NCI-H774 (cell line): ENCODE measurements around the gene DAB2.

Experiments used
- DNase-seq: peaks from one replicate; lab custom pipeline; 2025; lab: John Stamatoyannopoulos, UW

DAB2 gene

DNA sequence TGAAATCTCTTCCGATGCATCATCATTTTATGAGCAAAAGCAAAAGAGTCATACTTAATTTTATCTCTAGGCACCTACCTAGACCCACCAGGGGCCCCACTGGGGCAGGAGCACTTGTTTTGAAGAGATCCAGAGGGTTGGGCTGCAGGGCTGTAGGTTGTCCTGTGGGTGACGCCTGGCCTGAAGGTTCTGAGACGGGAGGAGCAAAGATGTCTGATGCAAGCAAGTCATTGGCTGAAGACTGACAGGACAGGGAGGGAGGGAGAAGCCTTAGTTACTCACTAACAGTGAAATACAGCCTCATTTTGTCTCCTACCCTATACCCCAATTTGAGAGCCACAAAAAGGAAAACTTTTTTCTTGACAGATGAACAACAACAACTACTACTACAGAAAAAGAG, 43.4 kb downstream of the DAB2 start:
- no peak for DNase-seq

DNA sequence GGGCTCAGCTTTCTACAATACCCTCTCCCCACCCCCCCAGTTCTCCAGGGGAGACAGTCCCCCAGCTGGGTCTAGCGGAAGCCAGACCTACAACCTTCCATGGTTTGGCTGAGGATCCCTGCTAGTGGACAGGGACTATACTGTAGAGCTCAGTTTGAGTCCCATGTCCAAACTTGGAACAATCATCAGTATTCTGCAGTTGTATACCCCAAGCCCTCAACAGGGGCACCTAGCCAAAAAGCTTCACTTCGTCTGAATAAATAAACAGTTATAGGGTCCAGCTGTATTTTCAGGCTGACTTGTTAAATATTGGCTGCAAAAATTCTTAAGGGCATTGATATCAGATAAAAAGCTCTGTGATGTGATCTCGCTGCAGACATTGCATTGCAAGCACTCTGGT, 45.1 kb downstream of the DAB2 start:
- DNase-seq: no peak

DNA sequence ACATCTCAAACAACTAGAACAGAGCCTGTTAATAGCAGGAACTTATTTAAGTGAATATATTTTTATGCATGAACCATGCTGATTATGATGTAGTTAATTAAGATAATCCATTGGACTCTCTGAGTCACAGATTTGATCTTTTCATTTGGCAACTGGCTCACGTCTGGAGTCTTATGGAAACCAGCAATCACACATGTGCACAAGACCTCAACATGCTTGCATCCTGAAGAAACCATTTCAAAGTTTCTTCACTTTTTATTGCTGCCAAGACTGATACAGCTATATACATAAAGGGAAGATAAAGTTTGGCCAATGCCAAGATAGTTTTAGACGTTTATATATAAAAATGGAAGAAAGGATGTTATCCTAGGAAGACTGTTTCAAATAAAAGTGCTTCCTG, 47.2 kb downstream of the DAB2 start:
- no peak for DNase-seq

DNA sequence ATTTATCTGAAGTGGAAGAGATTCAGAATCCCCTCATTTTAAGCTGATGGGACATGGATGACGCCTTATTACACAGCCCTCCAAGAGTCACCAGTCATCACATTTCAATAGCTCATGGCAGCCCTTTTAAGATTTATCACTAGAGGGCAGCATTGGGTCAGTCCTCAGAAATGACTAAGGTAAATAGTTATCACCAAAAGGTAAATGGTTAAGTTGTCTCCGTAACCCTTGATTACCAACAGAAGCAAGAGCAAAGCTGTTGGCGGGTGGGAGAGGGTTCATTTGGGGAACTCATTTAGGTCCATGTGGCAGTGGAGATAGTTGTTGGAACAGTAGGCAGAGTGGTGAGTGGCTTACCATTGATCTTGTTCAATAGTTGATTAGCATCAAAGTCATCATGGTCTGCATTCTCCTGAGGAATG, 48.5 kb downstream of the DAB2 start:
- DNase-seq: peak; percentile 46

DNA sequence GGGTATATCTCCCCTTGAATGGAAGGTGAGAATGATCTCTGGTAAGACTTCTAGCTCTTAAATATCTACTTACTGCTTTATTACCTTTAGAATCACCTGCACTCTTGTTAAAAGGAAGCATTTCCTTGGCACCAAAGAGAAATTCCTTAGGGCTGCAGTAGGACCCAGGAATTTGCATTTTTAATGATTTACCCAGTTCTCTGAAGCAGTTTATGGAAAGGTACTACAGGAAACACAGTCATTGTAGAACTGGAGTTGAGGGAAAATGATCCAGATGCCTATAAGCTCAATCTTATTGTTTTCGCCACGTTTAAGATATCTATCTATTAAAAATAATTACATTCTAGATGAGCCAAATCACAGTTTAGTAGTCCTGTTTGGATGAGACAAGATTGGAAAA, 51.0 kb downstream of the DAB2 start:
- no peak for DNase-seq

DNA sequence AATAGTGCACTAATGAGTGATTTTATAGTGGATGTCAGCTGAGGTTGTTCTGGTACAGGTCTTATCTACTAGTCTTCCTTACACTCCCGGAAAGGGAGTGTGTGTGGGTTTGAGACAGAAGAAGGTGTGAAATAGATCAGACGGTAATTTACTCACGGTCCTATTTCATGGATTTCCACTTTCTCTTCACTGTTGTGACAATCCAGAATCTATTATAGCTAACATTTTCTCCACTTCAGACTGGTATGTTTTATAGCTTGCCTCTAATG, 53.5 kb downstream of the DAB2 start:
- DNase-seq: no peak

DNA sequence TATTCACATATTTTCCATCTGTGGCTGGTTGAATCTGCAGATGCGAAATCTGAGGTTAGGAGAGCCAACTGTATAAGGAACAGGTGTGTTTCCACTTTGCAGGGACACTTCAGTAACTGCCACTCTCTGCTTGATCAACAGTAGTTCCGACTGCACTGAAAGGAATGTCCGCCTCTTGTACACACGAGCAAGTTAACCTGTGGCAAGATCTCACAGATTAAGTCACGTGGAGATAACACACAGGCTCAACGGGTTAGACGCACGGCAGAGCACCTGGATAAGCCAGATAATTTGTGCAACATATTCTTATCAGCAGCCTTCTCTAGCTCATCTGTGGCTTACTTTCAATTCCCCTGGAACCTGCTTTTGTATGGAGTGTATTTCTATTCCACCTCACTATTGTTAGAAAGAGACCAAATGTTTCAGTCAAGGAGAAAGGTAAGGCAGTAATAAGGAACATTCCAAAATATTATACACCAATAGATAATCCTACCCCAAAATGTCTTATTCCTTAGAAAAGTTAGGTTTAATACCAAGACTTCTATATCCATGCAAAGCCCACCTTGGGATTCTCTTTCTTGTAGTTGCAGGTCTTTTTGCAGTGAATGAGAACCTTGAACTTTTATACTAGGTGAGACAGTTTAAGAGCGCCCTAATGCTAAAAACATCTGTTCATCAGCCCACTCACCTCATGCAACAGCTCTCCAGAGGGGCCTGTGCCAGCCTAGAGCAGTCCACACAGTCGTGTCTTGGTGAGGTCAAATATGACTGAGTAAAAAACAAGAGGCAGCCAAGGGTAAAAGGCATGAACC, 54.0 kb downstream of the DAB2 start:
- peak; percentile 22 for DNase-seq

DNA sequence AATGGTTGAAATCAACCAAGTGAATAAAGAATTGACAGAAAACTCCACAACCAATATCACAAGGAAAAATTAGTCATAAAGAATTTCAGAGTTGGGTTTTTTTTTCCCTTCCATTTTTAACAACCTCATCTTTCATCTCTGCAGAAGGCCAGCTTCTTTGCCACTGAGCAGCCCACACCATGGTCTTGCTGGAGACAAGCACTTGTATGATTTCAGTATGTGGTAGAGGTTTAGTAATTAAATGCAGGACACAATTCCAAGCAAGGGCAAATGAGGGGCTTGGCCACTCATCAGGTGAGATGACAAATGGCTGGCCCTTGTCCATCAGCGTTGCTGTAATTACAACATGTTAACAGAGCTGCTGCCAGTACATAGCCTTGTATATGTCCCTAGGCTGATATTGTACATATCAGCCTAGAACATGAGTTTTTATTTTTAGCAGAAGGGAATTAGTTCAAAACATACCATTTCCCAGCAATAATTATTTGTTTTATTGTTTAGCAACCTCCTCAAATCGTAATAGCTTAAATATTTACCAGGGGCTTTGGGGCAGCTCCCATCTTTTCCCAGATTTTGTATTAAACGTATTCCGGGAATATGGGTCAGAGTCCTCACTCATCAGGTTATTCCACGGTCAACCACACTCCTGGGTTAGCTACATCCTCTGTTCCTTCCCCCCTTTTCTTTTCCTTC, 55.5 kb downstream of the DAB2 start:
- no peak for DNase-seq

DNA sequence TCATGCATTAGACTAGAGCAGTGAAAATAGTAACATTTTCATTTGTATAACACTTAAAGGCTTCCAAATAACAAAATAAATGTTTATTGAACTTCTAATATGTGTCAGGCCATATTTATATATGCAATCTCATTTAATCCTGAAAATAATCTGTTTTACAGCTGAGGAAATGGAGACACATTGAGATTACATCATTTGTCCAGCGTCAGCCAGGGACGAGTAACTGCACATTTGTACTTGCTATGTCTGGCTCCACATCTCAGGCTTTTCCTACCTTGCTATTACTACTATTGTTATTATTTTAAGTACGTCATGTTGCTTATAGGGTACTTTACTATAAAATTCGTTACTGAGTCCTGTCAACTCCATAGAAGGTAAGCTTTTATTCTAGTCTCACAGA, 56.7 kb downstream of the DAB2 start:
- DNase-seq: no peak

DNA sequence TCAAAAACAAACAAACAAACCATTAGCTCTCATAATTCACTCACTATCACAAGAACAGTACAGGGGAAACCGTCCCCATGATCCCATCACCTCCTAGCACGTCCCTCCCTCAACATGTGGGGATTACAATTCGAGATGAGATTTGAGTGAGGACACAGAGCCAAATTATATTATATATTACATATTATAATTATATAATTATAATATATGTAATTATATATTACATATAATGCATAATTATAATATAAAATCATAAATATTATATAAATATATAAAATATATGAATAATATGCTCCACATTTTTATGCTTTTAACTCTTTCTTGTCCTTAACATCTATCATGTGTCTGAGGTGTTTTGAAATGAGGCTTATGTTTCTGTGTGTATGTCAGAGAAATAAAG, 57.1 kb downstream of the DAB2 start:
- DNase-seq: no peak

DNA sequence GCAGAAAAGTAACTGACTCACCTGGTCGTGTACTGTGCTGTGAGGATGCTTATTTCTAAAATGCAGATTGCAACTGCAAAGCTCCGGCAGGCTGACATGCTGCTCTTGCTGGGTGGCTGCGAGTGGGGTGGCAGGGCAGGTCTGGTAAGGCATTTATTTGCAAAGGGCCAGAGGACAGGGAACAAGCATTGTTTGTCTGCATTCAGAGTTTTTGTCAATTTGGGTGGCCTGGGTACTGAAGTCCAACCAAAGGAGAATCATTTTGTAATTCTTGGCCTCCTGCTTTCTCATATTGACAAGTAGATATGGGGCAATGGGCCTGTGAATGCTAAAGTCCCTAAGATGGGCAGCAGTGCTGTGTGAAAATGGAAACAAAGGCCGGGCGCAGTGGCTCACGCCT, 60.4 kb downstream of the DAB2 start, which contains the start of gene C9:
Gene C9, minus strand, starts transcription at position 129 of the 400 bp plus-strand sequence. Its CDS starts 31 bp downstream, at position 98.
- DNase-seq: no peak

DNA sequence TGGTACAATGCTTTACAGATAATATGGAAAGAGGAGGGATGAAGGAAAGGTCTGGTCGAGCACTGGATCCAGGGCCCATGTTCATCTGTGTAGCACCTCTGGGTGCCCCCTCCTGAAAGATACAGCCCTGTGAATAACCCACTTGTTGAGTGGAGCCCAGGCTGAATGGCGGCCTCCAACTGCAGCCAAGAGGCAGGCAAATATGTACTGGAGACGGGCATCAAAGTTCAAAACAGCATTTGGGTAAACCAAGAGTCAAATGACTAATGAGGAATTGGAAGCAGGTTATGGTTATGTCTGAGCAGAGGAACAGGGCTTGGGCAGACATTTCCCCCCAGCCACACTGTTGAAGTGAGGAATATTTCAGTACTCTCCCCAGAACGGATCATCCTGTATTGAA, 61.6 kb downstream of the DAB2 start:
- DNase-seq: no peak

DNA sequence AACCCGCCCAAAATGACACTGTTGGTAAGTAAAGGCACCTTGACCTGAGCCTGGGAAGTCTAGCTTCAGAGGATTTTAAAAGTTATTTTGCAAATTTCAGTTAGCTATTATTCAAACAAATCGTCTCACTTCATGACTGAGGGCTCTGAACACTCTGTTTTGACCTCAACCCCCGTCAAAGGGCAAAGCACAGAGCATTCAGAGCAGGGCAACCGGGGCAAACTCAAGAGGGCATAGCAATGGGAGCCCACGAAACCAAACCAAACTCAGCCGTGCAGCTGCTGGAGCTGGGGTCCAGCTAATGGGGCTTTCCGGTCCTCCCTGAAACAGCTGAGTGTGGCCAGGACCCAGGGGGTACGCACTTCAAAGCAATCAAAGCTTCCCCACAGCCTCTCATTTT, 62.1 kb downstream of the DAB2 start:
- no peak for DNase-seq

DNA sequence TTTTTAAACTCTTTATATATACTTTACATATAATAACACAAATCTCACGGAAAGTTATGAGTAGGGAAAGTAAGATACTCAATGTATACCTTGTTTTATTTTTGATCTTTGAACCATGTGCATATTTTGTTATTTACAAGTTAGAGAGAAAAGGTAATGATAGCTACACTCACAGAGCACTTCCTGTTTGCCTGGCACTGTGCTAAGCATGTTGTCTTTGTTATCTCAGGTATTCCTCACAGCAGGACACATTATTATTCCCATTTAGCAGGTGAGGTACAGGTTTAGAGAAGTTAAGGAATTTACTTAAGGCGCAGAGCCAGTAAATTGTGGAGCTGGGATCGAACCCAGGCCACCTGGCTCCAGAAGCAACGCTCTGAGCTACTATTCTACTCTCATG, 63.5 kb downstream of the DAB2 start:
- no peak for DNase-seq

DNA sequence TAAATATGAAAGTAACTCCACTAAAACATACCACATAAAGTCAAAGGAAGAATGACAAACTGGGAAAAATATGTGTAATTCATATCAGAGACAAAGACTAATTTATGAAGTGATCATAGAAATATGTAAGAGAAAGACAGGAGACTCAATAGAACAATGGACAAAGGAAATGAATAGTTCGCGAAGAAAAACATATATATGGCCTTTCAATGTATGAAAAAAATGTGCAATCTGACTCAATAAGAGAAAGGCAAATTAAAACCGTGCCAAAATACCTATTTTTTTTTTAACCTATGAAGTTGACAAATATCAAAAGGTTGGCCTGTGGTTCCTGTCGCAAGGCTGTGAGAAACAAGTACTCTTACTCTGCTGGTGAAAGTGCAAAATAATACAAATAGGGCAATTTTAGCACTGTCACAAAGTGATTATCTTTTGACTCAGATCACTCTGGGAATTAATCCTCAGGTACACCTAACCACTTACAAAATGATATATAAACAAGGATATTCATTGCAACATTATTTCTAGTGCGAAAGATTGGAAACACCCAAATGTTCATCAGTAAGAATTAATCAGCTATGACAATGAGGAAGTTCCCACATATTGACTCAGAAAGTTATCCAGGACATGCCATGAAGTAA, 64.2 kb downstream of the DAB2 start:
- no peak for DNase-seq

DNA sequence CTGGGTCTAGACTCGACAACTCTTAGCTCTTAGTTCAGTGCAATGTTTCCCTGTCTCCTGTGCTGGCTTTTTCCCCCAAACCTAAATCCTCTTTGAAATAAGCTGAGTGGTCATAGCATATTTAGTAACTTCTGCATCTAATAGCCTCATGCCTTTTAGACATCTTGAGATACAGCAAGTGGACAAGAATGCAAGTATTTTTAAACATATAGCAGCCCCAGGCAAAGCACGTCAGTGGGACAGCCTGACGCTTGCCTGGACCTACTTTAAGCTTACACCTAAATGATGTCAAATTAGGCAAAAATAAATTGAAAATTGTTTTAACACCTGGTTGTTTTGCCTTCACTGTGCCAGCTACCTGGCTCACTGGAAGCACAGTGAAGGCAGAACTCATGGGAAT, 68.5 kb downstream of the DAB2 start:
- DNase-seq: no peak

DNA sequence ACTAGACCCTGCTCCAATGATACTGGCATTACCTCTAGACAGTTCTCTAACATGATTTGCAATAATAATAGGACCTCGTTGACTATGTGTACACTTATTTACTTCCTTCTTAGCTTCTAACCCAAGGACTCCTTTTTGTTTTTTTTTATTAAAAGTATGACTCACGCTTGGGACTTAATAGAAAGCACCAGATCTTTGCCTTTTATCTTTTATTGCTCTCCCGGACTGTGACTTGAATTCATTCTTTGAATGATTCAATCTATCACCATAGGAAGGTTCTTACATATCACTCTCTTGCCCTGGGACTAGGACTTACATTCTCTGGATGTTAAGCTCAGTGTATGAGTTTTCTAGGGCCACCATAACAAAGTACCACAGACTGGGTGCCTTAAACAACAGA, 69.5 kb downstream of the DAB2 start:
- no peak for DNase-seq

DNA sequence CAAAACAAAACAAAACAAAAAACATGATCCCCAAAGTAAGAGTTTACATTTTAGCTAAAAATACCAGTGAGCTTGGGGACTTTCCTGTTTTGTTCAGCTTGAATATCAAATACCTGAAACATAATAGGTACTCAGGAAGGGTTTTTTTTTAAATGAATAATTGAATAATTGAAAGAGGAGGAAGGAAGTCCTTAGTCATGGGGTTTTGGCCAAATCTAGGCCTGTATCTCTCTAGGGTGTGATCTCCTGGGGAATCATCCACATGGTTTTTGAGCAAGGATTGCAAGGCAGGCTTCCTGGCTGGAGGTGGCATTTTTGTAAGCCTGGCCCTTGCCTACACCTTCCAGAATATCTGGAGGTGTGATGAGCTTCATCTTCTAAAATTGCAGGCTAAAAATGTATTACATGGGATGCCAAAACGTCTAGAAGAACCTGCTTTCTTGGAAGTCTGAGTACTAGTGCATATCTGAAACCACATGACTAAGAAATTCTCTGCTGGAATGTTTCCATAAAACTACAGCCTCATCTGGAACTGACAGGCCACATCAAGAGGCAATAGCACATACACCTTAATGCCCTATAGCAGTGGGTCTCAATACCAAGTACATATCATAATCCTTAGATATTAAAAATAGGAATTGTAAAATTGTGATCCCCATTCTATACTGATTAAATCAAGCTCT, 70.9 kb downstream of the DAB2 start:
- DNase-seq: no peak

DNA sequence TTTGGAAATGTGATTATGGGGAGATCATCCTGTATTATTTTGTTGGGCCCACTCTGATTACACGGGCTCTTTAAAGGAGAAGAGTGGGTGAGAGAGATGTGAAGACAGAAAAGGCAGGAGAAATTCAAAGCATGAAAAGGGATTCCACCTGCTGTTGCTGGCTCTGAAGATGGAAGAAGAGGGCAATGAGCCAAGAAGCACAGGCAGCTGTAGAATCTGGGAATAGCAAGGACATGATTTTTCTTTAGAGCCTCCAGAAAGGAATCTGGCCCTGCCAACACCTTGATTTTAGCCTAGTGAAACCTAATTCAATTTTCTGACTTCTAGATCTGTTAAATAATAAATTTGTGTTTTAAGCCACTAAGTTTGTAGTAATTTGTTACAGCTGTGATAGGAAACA, 71.8 kb downstream of the DAB2 start:
- DNase-seq: no peak

DNA sequence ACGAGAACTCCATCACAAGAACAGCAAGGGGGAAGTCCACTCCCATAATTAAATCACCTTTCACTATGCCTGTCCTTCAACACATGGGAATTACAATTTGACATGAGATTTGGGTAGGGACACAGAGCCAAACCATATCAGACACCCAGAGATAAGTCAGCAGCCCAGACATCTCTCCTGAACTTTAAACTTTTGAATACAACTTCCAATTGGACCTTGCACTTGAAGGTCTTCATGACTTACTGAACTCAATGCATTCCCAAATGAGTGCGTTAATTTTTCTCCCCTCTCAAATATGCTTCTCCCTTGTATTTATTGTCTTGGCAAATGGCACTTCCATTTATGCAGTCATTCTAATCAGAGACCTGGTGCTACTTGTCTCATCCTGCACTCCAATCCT, 72.6 kb downstream of the DAB2 start:
- no peak for DNase-seq

DNA sequence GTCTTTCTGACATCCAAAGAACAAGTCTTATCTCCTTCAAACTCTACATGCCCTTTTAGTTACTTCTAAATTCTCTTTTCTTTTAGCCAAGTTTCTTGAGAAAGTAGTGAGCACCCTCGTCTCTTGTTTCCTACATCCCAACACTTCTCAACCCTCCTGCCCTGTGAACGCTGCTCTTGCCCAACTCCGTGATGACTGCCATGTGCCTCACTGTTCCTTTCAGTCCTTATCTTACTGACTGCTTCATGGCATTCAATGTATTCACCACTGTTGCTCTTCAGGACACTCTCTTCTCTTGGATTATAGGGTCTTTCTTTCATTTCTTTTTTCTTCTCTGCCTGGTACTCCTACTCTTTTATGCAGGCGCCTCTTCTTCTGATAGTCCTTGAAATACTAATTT, 75.3 kb downstream of the DAB2 start:
- no peak for DNase-seq

DNA sequence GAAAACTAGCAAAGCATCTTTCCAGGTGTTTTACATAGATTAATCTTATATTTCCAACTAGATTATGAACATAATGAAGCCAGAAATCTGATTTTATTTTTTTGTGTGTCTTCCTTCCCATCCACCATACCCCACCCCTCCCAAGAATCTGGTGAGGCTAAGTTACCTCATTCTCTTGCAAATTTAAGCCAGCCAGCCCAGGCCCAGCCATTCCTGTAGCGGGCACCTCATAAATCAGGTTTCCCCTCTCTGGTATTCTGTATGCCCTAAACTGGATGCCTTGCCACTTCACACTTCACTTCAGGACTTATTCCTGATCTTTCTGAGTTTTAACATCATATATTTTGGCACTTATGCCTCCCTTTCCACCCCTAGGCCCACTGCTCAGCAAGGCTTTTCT, 82.3 kb downstream of the DAB2 start:
- no peak for DNase-seq

DNA sequence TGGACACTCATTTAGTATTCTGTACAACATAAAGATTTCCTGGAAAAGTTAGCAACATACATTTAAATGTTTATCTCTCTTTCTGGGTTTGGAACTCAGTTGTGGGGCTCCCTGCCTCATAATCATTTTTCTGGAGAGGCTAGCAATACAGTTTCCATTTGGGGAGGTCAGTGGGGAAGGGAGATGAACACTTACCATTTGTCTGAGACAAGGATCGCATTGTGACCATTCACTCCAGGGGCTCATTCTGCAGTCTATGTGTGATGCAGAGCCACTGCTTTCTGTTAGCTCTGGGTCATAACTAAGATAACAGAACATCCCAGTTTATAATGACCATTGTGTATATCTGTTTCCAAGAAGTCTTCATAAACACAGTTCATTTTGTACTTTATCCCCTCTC, 82.9 kb downstream of the DAB2 start:
- DNase-seq: no peak
